Measurements from ENCODE around the gene CAP1.

The CAP1 gene

GRCh38 chr1:40057310-40058030, 16.9 kb downstream of the CAP1 start:
- in situ Hi-C loops (cut with HindIII; ENCODE audit: low sequenced_read_pairs): no loop called here
- DNase-seq (ENCODE audit: low read depth): no peak
- no peak for TF ChIP-seq CTCF (IDR thresholded peaks at IDR 0.05; ENCODE audit: low read depth, low read length, missing control alignments)
- no peak overlapping the region for H3K4me3 ChIP-seq (ENCODE audit: low read depth, low read length)

GRCh38 chr1:40058097-40058452, 17.5 kb downstream of the CAP1 start:
- TF ChIP-seq CTCF (IDR thresholded peaks at IDR 0.05; ENCODE audit: low read depth, low read length, missing control alignments): no peak
- in situ Hi-C loops (cut with HindIII; ENCODE audit: low sequenced_read_pairs): no loop called here
- H3K4me3 ChIP-seq (ENCODE audit: low read depth, low read length): no peak overlapping the region
- no peak for DNase-seq (ENCODE audit: low read depth)

GRCh38 chr1:40058453-40059337, 18.2 kb downstream of the CAP1 start:
- TF ChIP-seq CTCF (IDR thresholded peaks at IDR 0.05; ENCODE audit: low read depth, low read length, missing control alignments): no peak
- DNase-seq (ENCODE audit: low read depth): no peak
- no peak overlapping the region for H3K4me3 ChIP-seq (ENCODE audit: low read depth, low read length)
- in situ Hi-C loops (cut with HindIII; ENCODE audit: low sequenced_read_pairs): no loop called here

GRCh38 chr1:40059338-40059959, 18.9 kb downstream of the CAP1 start:
- in situ Hi-C loops (cut with HindIII; ENCODE audit: low sequenced_read_pairs): no loop called here
- no peak for DNase-seq (ENCODE audit: low read depth)
- no peak overlapping the region for H3K4me3 ChIP-seq (ENCODE audit: low read depth, low read length)
- no peak for TF ChIP-seq CTCF (IDR thresholded peaks at IDR 0.05; ENCODE audit: low read depth, low read length, missing control alignments)

- no peak for DNase-seq (ENCODE audit: low read depth)
- no peak overlapping the region for H3K4me3 ChIP-seq (ENCODE audit: low read depth, low read length)
- in situ Hi-C loops (cut with HindIII; ENCODE audit: low sequenced_read_pairs): no loop called here
- TF ChIP-seq CTCF (IDR thresholded peaks at IDR 0.05; ENCODE audit: low read depth, low read length, missing control alignments): no peak
Measured at GRCh38 chr1:40059960-40060750, 19.6 kb downstream of the CAP1 start.
